Transverse colon (tissue), 4 donors: ENCODE results near the gene HSPH1. TPM values are rescaled to one million over a fixed set of nuclear protein-coding genes. Genes with fewer than 3 reads are reported as not detected.

Experiments
- DNase-seq: peaks from one replicate; pipeline ENCODE4 v3.0.0-alpha.2; 2019
- H3K27ac ChIP-seq, 4 donors: fragments of 200-600 bp; sonication (generic); 2 replicates each; pipeline ENCODE4 v1.5.1; 2016 to 2018; ENCODE audit warnings: inconsistent platforms in 4 of 4
- H3K27me3 ChIP-seq: fragments of 200-600 bp; sonication (generic); 2 replicates; pipeline ENCODE4 v1.5.1; 2017; ENCODE audit warnings: inconsistent platforms
- H3K36me3 ChIP-seq, 4 donors: fragments of 200-600 bp; sonication (generic); 2 replicates each; pipeline ENCODE4 v1.5.1; 2017 to 2019; ENCODE audit warnings: inconsistent platforms in 4 of 4
- H3K4me1 ChIP-seq, 4 donors: fragments of 200-600 bp; sonication (generic); 2 replicates each; pipeline ENCODE4 v1.5.1; 2017 to 2020; ENCODE audit warnings: inconsistent platforms in 4 of 4
- H3K4me3 ChIP-seq, 4 donors: fragments of 200-600 bp; sonication (generic); 1 replicate in 1 of 4; 2 replicates in 3 of 4; pipeline versions ENCODE4 v1.5.1 to v1.6.1; 2017 to 2019; ENCODE audit warnings: inconsistent platforms in 4 of 4
- H3K9me3 ChIP-seq, 2 donors: fragments of 200-600 bp; sonication (generic); 2 replicates each; pipeline ENCODE4 v1.5.1; 2017 to 2019; ENCODE audit warnings: inconsistent platforms in 2 of 2
- EP300 ChIP-seq: sonication (generic); formaldehyde crosslinking; IDR thresholded peaks from one replicate; pipeline ENCODE4 v1.6.1; 2017; ENCODE audit warnings: antibody characterized with exemption, low read depth
- POLR2A ChIP-seq: fragments of 450-650 bp; IDR thresholded peaks from one replicate; pipeline ENCODE4 v1.6.1; 2016; ENCODE audit warnings: antibody characterized with exemption, mild to moderate bottlenecking, moderate library complexity
- POLR2AphosphoS5 ChIP-seq, 3 donors: sonication (generic); formaldehyde crosslinking; IDR thresholded peaks; one replicate each; pipeline ENCODE4 v1.6.1; 2016; ENCODE audit warnings: antibody characterized with exemption in 3 of 3
- WGBS, 2 donors: methylation state at CpG; one replicate each; pipeline ENCODE4 v1.1.5; 2018; ENCODE audit warnings: low coverage in 1 of 2; 5-methylcytosine and 5-hydroxymethylcytosine counted together
- in situ Hi-C, 4 donors: fragments of 200-750 bp; cut with MboI; loops; one replicate each; pipeline versions ENCODE4 v1.15.0 to v1.15.1; 2017; ENCODE audit warnings: low sequenced_read_pairs in 3 of 4, low pct_ligation_motif_present in 1 of 4, low pct_unique_long_range_greater_than_20kb in 1 of 4
- intact Hi-C: fragments of 100-400 bp; cut with DNase I; formaldehyde crosslinking; loops from one replicate; pipeline ENCODE4 v1.15.1; 2023; ENCODE audit warnings: low total_unique reads
- total RNA-seq, 4 donors: library from RNA; depleted of rRNA; stranded (reverse); fragments of >200 nt; gene quantifications; one replicate each; pipeline ENCODE4 v1.1.0, GENCODE V29; 2016
- TF ChIP-seq, protein P1 (sequence below), 5 experiments: fragments of 200-600 bp in 3 of 5; fragments of 450-650 bp in 2 of 5; sonication (generic) in 3 of 5; IDR thresholded peaks; 1 replicate in 2 of 5; 2 replicates in 3 of 5; pipeline ENCODE4 v1.5.1; 2016 to 2017; ENCODE audit warnings: antibody characterized with exemption in 5 of 5, inconsistent platforms in 3 of 5, mild to moderate bottlenecking in 2 of 5, moderate library complexity in 1 of 5

The HSPH1 gene
- total RNA-seq, 4 donors from 2014 or later, result 16.1 to 58.3 (median 30.7) TPM

DNA sequence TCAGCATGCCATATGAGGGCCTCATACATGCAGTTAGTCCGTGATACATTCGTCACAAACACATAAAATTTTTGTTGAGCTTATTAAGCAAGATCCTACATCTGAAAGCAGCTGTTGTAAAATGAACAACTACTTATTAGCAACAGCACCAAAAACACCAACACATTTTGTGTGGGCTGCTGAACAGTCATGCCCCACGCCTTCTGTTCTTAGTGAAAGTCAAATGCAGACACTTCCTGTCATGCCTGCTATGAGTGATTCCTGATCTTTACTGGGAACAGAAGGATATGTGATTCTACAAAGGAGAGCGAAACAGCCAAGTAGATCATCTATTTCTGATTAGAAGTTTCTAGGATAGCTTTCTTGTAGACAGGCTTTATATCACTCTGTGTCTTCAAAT lies 33.9 kb upstream of the HSPH1 start:
- in situ Hi-C loops, result no loop called here
- DNase-seq, result no peak
- Histone ChIP-seq H3K9me3 (no peaks in the 10 kb centered on the region), H3K4me1 (peaks cover 0 to 5% (median 2%) of the 10 kb centered on the region in 4 donors), H3K4me3 (no peak overlapping the region), H3K36me3 (no peaks in the 10 kb centered on the region), H3K27me3 (no peaks in the 10 kb centered on the region), H3K27ac (no peak overlapping the region)
- WGBS, 2 donors, result 84 to 90% methylated on average over 2 to 4 of the region's 4 CpGs
- TF ChIP-seq POLR2AphosphoS5 (IDR thresholded peaks at IDR 0.05) (no peak), POLR2A (no peak)
- TF ChIP-seq, protein P1, sequence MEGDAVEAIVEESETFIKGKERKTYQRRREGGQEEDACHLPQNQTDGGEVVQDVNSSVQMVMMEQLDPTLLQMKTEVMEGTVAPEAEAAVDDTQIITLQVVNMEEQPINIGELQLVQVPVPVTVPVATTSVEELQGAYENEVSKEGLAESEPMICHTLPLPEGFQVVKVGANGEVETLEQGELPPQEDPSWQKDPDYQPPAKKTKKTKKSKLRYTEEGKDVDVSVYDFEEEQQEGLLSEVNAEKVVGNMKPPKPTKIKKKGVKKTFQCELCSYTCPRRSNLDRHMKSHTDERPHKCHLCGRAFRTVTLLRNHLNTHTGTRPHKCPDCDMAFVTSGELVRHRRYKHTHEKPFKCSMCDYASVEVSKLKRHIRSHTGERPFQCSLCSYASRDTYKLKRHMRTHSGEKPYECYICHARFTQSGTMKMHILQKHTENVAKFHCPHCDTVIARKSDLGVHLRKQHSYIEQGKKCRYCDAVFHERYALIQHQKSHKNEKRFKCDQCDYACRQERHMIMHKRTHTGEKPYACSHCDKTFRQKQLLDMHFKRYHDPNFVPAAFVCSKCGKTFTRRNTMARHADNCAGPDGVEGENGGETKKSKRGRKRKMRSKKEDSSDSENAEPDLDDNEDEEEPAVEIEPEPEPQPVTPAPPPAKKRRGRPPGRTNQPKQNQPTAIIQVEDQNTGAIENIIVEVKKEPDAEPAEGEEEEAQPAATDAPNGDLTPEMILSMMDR (IDR thresholded peaks at IDR 0.05), result no peak
- intact Hi-C loops, result no loop called here

DNA sequence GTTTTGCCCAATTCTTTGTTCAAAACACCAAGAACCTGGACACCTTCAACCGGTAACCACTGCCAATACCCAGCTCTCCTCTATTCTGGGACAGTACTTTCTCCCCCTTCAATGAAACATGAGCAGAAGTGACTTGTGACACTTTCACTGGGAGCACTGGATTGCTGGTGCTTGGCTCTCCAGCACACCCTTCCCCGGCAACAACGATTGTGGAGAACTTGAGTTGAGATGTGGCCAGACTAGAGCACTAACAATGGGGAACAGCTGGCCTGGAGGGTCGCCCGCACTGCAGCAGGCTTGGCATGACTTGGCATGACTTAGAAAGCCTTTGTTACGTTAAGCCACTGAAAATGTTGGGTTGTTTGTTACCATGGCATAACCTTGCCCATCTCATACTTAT lies 30.6 kb upstream of the HSPH1 start:
- H3K4me1 ChIP-seq, result no peaks in the 10 kb centered on the region
- H3K36me3 ChIP-seq, result no peaks in the 10 kb centered on the region
- H3K4me3 ChIP-seq, result no peak overlapping the region
- H3K9me3 ChIP-seq, result no peaks in the 10 kb centered on the region
- 92% methylated on average over 6 of the region's 6 CpGs; no CpG with 5 or more reads in 1 of the 2 donors for WGBS, 2 donors
- no peak for TF ChIP-seq POLR2AphosphoS5 (IDR thresholded peaks at IDR 0.05)
- TF ChIP-seq, protein P1 (IDR thresholded peaks at IDR 0.05), result no peak
- no peak for TF ChIP-seq EP300
- no peak for TF ChIP-seq POLR2A
- intact Hi-C loops, result no loop called here
- DNase-seq, result no peak
- no peaks in the 10 kb centered on the region for H3K27me3 ChIP-seq
- no peak overlapping the region for H3K27ac ChIP-seq
- in situ Hi-C loops, result no loop called here

DNA sequence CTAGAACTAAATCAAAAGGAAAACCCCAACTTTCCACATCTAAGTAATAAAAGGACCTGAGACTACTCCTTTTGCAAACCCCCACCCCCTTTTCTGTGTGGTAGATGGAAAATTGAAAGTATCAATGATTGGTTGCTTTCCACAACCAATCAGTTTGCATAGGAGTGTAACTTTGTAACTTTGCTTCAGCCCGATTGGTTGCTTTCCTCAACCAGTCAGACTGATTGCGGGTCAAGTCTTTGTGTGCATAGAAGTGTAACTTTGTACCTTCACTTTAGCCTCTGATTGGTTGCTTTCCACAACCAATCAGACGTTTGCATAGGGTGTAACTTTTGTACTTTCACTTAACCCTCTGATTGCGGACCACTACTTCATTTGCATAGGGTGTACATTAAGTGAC lies 30.0 kb upstream of the HSPH1 start:
- H3K4me1 ChIP-seq, result no peaks in the 10 kb centered on the region
- 64 to 81% methylated on average over 4 of the region's 4 CpGs for WGBS, 2 donors
- intact Hi-C loops, result no loop called here
- no peaks in the 10 kb centered on the region for H3K27me3 ChIP-seq
- no peak overlapping the region for H3K27ac ChIP-seq
- H3K36me3 ChIP-seq, result no peaks in the 10 kb centered on the region
- in situ Hi-C loops, result no loop called here
- no peak for DNase-seq
- H3K4me3 ChIP-seq, result no peak overlapping the region
- no peaks in the 10 kb centered on the region for H3K9me3 ChIP-seq
- TF ChIP-seq, protein P1 (IDR thresholded peaks at IDR 0.05), result no peak
- TF ChIP-seq EP300, result no peak
- TF ChIP-seq POLR2AphosphoS5 (IDR thresholded peaks at IDR 0.05), result no peak
- TF ChIP-seq POLR2A, result no peak

DNA sequence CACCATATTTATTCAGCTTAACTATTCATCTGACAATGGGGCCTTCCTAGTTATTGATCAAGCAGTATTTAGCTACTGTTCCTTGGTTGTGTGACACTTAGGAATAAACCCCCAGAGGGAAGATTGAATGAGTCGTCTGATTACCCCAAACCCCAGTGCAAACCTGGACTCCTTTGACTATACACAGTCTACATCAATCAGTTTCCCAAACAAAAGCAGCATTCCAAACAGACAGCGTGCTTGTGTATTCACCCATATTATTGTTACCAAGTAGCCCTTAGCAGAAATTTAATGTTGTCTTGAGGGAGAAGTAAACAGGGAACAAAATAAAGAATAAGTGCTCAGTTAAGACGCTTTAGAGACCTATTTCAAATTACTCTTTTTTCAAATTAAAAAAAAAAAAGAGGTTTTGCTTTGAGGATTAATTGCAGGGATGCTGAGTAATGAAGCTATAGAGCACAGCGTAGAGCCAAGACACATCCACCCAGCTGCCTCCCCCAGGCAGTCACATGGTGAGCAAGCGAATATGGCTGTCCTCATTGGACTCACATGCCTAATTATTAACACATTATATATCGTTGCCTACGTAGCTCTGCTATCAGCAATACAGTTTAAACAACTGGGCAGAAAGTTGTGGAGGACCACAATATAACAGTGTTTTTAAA lies 23.4 kb upstream of the HSPH1 start:
- Histone ChIP-seq H3K27ac (no peak overlapping the region), H3K27me3 (no peaks in the 10 kb centered on the region), H3K36me3 (no peaks in the 10 kb centered on the region), H3K9me3 (no peaks in the 10 kb centered on the region), H3K4me3 (no peak overlapping the region), H3K4me1 (no peaks in the 10 kb centered on the region)
- in situ Hi-C loops (no loop called here), intact Hi-C loops (no loop called here)
- no peak for TF ChIP-seq EP300
- no peak for DNase-seq
- 74 to 86% methylated on average over 6 to 7 of the region's 7 CpGs for WGBS, 2 donors

DNA sequence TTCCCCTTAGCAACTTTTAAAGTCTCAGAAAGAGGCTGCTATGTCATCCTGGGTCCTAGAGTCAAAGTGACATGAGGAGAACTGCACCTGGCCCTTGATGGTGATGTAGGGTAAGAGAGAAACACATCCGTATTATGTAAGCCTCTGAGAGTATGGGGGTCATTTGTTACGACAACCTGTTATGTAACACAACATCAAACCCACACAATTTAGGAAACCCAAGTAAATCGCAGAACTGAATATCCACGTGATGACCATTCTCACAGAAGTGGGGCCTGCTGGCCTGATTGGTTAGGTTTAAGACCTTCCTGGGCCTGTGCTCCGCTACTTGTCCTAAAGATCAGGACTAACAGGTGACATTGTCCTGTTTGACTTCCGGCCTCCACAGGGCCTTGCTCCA lies 22.7 kb upstream of the HSPH1 start:
- no peak for DNase-seq
- no peaks in the 10 kb centered on the region for H3K4me1 ChIP-seq
- H3K27ac ChIP-seq, result no peak overlapping the region
- in situ Hi-C loops (no loop called here), intact Hi-C loops (no loop called here)
- H3K9me3 ChIP-seq, result no peaks in the 10 kb centered on the region
- TF ChIP-seq POLR2A, result no peak
- TF ChIP-seq POLR2AphosphoS5 (IDR thresholded peaks at IDR 0.05), result no peak
- TF ChIP-seq EP300, result no peak
- TF ChIP-seq, protein P1 (IDR thresholded peaks at IDR 0.05), result no peak
- 95 to 100% methylated on average over 1 to 6 of the region's 6 CpGs for WGBS, 2 donors
- H3K27me3 ChIP-seq, result no peaks in the 10 kb centered on the region
- no peak overlapping the region for H3K4me3 ChIP-seq
- no peaks in the 10 kb centered on the region for H3K36me3 ChIP-seq
